Hematopoietic multipotent progenitor cell treated with erythropoietin and hydrocortisone succinate and interleukin-3 and kit ligand, for 6 days (in vitro differentiated cells): ENCODE results near the gene DPYSL5.
A peak's percentile ranks its signal among the peaks of the same experiment; 100 is the strongest.
"Not testable (repeated sequence)": the region's sequence is repeated elsewhere in the genome, so short reads cannot be mapped to it uniquely, and the experiment has no call there.

Experiments used
- DNase-seq: peaks from one replicate; pipeline ENCODE4 v3.0.0-alpha.2; 2015

DPYSL5 gene, protein sequence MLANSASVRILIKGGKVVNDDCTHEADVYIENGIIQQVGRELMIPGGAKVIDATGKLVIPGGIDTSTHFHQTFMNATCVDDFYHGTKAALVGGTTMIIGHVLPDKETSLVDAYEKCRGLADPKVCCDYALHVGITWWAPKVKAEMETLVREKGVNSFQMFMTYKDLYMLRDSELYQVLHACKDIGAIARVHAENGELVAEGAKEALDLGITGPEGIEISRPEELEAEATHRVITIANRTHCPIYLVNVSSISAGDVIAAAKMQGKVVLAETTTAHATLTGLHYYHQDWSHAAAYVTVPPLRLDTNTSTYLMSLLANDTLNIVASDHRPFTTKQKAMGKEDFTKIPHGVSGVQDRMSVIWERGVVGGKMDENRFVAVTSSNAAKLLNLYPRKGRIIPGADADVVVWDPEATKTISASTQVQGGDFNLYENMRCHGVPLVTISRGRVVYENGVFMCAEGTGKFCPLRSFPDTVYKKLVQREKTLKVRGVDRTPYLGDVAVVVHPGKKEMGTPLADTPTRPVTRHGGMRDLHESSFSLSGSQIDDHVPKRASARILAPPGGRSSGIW

GRCh38 chr2:26847655-26848335, at the start of gene DPYSL5:
Gene DPYSL5, plus strand, starts transcription at chr2:26848132. Its CDS starts 50,368 bp downstream, at chr2:26898500.
- no peak for DNase-seq

DNA sequence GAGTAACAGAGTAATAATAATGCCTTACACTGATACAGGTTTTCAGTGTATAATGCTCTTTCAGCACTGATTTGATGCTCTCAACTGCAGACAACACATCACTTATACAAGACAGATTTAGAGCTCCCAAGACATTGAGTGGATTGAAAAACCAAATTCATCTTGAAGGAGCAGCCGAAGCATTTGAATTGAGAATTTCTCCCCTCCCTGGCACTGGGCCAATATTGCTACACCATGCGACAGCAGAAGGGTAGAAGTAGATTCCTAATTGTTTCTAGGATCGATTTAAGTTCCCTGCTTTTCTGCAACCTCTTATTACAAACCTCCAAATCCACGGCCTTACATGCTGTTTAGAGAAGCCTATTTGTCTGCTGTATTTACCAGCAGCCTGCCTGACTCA, 46.6 kb upstream of the DPYSL5 start:
- no peak for DNase-seq

GRCh38 chr2:26801796-26802195, 46.1 kb upstream of the DPYSL5 start:
- no peak for DNase-seq

DNA sequence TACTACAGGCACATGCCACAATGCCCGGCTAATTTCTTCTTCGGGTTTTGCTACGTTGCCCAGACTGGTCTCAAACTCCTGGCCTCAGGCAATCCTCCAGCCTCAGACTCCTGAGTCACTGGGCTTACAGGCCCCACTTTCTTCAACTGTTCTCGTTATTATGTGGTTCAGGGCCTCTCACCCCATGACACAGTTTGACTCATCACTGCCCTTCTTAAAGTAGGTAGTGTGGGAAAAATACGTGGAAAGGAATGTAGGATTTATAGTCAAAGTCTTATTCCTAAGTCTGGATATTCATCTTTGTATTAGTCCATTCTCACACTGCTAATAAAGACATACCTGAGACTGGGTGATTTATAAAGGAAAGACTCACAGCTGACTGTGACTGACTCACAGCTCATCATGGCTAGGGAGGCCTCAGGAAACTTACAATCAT, 42.7 kb upstream of the DPYSL5 start:
- no peak for DNase-seq

DNA sequence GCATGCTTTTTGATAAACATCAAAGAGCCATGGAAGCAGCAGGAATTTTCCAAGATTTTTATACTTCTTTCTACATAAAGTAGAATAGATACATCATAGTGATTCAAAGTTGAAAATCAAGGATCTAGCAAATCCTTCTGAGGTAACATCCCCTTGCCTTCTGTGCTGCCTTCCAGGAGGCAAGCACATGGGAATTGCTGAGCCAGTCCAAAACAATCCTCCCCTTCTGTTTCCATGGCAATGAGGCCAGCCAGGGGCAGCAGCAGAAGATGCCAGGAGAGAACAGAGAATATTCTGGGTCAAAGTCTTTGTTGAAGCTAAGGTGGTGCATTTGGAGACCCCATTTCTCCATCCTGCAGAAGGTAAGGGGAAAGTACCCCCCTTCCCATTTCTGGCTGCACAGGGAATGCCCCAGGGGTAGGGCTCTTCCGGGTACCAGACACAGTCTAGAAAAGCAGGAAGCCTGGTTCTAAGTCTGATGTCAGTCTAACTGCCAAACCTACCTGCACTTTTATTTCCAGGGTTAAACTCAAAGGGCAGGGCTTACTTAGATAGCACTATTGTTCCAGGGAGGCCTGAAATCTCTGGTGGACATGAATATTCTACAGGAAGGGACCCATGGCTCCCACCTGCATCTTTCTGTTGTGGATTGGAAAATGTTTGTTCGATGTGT, 40.0 kb upstream of the DPYSL5 start:
- DNase-seq = no peak

GRCh38 chr2:26809211-26809610, 38.7 kb upstream of the DPYSL5 start:
- DNase-seq = no peak

DNA sequence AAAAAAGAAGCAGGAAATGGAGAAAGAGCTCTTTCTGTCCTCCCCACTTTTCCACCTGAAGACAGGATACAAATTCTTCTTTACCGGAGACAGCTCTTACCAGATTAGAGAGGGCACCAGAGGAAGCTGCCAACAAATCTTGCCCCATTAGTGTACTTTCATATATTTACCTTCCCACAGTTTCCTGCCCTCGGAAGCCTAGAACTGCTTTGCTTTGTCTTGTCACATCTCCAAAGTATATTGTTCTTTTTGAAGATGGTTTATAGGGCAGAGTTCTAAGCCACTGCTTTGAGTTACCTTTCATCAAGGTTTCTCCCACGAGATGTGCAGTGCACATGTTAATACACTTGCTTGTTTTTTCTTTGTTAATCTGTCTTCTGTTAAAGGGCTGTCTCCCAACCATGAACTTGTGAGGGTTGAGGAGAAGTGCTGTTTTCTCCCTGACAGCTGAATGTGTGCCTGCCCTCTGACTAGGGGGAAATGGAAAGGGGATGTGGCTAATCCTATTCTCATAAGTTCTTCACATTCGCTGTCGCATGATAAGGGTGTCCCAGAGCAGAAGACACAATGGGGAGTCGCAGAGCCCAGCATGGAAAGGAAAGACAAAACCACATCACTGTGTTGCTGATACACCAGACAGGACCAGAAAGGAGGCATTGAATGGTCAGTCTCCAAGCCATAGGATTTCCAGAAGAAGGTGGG, 37.9 kb upstream of the DPYSL5 start:
- DNase-seq = peak; percentile 41

- no peak for DNase-seq
Observed at GRCh38 chr2:26811261-26811660, 36.7 kb upstream of the DPYSL5 start.

GRCh38 chr2:26811791-26812694, 35.9 kb upstream of the DPYSL5 start:
- DNase-seq = no peak

DNA sequence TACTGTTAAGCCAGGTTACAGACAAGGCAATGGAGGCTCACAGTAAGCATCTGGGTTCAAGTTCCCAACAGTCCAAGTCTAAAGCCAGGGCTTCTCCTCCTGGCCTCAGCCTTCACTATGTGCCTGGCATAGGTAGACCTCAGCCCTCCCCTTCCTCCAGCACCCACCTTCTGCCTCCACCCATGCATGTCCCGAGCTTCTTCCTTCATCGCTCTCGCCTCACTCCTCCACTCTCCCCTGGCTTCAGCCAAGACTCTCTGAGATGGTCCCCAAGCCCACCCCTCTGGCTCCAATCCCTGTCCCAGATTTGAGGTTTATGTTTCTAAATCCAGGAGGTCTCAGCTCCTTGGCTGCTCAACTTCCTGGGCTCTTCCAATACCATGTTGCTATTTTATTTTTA, 35.2 kb upstream of the DPYSL5 start:
- no peak for DNase-seq

DNA sequence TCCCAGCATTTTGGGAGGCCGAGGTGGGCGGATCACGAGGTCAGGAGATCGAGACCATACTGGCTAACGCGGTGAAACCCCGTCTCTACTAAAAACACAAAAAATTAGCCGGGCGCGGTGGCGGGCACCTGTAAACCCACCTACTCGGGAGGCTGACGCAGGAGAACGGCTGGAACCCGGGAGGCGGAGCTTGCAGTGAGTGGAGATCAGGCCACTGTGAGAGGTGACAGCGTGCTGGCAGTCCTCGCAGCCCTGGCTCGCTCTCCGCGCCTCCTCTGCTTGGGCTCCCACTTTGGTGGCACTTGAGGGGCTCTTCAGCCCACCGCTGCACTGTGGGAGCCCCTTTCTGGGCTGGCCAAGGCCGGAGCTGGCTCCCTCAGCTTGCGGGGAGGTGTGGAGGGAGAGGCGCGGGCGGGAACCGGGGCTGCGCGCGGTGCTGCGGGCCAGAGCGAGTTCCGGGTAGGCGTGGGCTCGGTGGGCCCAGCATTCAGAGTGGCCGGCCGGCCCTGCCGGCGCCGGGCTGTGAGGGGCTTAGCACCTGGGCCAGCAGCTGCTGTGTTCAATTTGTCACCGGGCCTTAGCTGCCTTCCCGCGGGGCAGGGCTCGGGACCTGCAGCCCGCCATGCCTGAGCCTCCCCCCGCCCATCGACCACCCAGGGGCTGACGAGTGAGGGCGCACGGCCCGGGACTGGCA, 33.7 kb upstream of the DPYSL5 start:
- not testable (repeated sequence) for DNase-seq

DNA sequence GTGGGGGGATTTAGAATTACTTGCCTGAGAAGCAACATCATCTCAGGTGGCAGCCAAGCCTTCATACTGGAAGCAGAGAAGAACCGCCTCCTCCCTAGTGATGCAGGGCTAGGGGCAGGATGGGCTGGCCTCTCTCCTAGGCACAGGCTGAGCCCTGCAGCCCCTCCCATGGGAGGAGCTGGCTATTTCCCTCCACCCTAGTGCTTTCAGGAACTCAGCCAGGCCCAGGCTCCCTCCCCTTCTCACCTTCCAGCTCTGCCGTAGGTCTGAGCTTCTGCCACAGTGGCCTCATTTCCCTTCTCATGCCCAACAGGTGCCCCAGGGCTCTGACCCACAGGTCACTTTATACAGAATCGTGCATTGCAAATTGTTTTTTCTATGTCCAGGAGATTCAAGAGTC, 31.0 kb upstream of the DPYSL5 start:
- DNase-seq = peak; percentile 56

GRCh38 chr2:26818255-26818654, 29.7 kb upstream of the DPYSL5 start:
- no peak for DNase-seq

DNA sequence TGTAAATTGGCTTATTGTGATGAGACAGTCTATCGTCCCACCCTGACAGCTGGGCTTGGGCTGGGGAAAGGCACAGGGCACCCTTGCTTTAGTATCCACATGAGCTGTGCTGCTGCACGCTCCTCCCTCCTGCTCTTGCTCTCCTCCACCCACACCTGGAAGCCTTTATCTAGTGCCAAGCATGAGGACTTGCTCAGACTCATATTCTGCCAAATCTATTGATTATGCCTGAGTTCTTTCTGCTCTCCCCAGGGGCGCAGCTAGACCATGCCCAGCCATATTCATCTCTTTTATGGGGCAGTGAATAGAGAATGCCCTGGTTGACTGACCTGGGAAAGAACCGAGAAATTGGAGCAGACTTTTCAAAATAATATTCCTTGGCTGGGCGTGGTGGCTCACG, 29.0 kb upstream of the DPYSL5 start:
- no peak for DNase-seq

GRCh38 chr2:26820932-26821331, 27.0 kb upstream of the DPYSL5 start:
- DNase-seq = no peak

DNA sequence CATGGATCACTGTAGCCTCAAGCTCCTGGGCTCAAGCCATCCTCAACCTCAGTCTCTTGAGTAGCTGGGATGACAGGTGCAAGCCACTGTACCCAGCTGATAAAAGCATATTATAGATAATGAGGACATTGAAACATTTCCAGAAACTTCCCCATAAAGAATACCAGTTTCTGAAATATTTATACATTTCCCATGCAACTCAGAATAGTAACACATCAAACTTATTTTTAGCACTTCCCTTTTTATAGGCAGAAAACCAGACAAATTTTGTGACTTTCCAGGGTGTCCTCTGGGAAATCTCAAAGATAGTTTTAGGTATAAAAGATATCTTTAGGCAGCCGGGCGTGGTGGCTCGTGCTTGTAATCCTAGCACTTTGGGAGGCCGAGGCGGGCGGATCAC, 25.1 kb upstream of the DPYSL5 start:
- DNase-seq = no peak

- peak; percentile 67 for DNase-seq
Observed at GRCh38 chr2:26838121-26838906, 9.6 kb upstream of the DPYSL5 start.

- peak; percentile 46 for DNase-seq
Observed at GRCh38 chr2:26840937-26841610, 6.9 kb upstream of the DPYSL5 start.

- DNase-seq = no peak
Observed at GRCh38 chr2:26843041-26843440, 4.9 kb upstream of the DPYSL5 start.

GRCh38 chr2:26845021-26845420, 2.9 kb upstream of the DPYSL5 start:
- DNase-seq = no peak
